GM10266 (cell line): Measurements from ENCODE around the gene TMEM59L.
A peak's percentile ranks its signal among the peaks of the same experiment; 100 is the strongest.
"Not testable (repeated sequence)": the region's sequence is repeated elsewhere in the genome, so short reads cannot be mapped to it uniquely, and the experiment has no call there.

Experiments used
- DNase-seq: peaks from one replicate; pipeline ENCODE4 v3.0.0; 2012; ENCODE audit errors: extremely low spot score
- TF ChIP-seq, protein P1 (sequence below): IDR thresholded peaks from 2 replicates; pipeline ENCODE4 v1.5.1; 2012; ENCODE audit warnings: mild to moderate bottlenecking, low read depth; ENCODE audit not compliant: control insufficient read depth, insufficient read depth; ENCODE audit errors: missing control alignments

Gene TMEM59L

GRCh38 chr19:18596752-18597157 lies 15.9 kb upstream of the TMEM59L start:
- TF ChIP-seq, protein P1, sequence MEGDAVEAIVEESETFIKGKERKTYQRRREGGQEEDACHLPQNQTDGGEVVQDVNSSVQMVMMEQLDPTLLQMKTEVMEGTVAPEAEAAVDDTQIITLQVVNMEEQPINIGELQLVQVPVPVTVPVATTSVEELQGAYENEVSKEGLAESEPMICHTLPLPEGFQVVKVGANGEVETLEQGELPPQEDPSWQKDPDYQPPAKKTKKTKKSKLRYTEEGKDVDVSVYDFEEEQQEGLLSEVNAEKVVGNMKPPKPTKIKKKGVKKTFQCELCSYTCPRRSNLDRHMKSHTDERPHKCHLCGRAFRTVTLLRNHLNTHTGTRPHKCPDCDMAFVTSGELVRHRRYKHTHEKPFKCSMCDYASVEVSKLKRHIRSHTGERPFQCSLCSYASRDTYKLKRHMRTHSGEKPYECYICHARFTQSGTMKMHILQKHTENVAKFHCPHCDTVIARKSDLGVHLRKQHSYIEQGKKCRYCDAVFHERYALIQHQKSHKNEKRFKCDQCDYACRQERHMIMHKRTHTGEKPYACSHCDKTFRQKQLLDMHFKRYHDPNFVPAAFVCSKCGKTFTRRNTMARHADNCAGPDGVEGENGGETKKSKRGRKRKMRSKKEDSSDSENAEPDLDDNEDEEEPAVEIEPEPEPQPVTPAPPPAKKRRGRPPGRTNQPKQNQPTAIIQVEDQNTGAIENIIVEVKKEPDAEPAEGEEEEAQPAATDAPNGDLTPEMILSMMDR: no peak
- DNase-seq: peak; percentile 71

DNA sequence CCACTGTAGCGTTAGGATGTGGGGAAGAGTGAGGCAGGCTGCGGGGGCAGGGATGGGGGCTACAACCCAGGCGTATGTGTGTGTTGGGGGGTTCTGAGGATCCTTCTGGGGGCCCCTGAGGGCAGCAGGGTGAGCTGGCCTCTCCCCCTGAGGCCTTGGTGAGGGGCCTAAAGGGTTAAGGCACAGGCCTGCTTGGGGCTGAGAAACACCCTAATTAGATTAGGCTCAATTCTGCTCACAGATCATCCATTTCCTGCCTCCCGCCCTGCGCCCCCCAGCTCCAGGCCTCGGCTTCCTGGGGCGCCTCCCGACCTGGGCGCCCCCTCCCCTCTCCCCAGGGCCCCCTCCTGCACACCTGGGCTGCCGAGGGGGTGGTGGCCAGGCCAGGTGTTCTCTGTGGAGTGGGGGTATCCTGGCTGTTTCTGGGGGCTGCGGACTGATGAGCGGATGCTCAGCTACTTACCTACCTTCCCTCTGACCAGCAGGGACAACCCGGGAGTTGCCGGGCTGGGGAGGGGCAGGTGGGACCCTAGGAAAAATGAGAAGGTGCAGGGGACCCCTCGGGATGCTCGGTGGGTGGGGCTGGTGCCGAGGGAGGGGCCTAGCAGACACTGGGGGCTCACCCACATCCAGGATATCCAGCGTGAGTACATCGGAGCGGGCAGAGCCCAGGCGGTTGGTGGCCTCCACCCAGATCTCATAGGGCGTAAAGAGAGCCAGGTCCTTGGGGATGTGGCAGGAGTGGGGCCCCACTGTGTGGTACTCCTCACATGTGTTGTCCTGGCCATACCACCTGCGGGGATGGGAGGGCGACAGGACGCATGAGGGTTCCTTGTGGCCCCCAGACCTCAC lies 14.6 kb upstream of the TMEM59L start:
- TF ChIP-seq, protein P1: no peak
- no peak for DNase-seq

- no peak for DNase-seq
- TF ChIP-seq, protein P1: no peak
Measured at GRCh38 chr19:18599485-18599884, 13.2 kb upstream of the TMEM59L start.

- not testable (repeated sequence) for DNase-seq
Measured at GRCh38 chr19:18600692-18601397, 11.8 kb upstream of the TMEM59L start.

GRCh38 chr19:18601875-18602274 lies 10.8 kb upstream of the TMEM59L start:
- no peak for DNase-seq
- TF ChIP-seq, protein P1: no peak

DNA sequence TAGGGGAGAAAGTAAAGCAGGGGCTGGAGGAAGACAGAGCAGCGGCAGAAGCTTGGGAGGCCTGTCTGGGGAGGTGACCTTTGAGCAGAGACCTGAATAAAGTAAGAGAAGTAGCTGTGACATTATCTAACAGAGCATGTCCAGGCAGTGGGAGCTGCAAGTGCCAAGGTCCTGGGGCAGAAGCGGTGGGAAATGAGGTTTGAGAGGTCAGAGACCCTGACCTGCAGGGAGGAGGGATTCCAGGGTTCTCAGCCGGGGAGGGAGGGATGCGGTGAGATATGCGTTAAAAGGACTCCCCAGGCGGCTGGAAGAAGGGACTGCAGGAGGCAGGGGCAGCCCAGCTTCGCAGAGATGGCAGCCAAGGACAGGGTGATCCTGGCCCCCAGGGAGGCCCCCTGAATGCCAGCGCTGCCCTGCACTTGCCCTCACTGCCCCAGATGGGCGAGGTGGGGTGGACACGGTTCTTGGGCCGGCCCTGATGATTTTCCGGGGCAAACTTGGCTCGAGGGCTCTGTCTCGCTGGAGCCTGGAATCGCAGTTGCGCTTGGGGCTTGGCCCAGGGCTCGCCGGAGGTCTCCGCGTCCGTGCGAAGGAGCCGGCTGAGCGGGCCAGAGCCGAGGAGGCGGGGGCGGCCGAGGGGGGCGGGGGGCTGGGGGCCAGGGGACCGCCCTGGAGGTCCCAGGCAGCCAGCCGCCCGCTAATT lies 9.3 kb upstream of the TMEM59L start:
- TF ChIP-seq, protein P1: no peak
- DNase-seq: peak; percentile 50

DNA sequence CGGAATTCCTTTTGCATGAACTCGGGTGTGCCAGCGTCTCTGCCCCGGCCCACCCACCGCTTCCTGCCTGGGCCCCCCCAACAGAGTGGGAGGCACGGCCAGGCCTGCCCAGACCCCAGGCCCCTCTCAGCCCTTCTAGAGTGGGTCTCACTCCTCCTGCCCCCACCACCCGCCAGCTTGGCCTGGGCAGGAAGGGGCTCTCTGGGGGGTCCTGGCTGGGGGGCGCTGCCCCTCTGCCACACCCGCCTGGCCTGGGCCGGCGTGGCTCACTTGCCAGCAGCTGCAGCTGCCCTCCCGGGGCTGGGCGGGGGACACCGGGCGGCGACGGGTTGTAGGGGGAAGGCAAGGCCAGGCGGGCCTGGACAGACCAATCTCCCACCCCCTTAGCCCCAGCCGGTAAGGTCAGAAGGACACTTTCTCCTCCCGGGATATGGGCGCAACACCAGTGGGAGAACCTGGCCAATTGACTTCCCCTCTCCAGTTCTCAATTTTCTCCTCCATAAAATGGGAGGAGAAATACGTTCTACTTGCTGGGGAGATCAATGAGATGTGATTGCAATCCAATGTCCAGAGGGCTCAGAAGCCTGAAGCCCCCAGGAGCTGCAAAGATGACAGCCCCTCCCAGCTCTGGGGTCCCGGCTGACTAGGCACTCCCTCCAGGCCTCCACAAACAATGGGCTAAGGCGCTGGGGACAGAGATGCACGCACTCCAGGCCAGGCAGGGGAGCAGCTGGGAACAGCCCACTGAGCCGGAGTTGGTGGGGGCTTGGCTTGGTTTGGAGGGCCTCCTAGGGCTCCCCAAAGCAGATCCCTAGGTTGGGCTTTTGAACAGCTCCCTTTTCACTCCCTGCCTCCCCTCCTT lies 8.5 kb upstream of the TMEM59L start:
- TF ChIP-seq, protein P1: no peak
- DNase-seq: no peak
